GM12892 (cell line): ENCODE data around the gene MIOS.

Source experiments
- DNase-seq: peaks from one replicate; pipeline ENCODE4 v3.0.0; 2011; ENCODE audit not compliant: insufficient read length
- FAIRE-seq: peaks from 2 replicates; lab custom pipeline; 2011; peaks lifted over from hg19 to GRCh38; lab: Jason Lieb, UNC
- POLR2A ChIP-seq: IDR thresholded peaks from 2 replicates; pipeline ENCODE4 v1.6.1; 2011; ENCODE audit warnings: low read depth, low read length, control low read depth
- POLR2AphosphoS5 ChIP-seq: IDR thresholded peaks from 2 replicates; pipeline ENCODE4 v1.6.1; 2011; ENCODE audit warnings: low read depth, low read length, control low read depth
- TAF1 ChIP-seq: IDR thresholded peaks from 2 replicates; pipeline ENCODE4 v1.6.1; 2011; ENCODE audit warnings: low read depth, mild to moderate bottlenecking, control low read depth, low read length, borderline replicate concordance

The MIOS gene

DNA sequence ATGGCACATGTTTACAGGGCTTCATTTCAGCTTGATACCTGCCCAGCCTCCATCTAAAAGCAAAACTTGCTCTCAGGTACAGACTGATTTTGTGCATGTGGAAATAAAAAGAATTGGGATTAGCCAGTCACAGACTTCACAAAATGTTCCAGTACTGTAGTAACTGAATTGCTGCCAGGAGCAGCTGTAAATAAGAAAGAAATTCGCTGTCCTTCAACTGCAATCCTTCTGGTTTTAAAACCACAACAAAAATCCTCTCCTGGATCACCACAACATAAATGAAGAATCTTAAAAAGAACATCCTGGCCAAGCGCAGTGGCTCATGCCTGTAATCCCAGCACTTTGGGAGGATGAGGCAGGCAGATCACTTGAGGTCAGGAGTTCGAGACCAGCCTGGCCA lies 3.9 kb upstream of the MIOS start:
- no peak for FAIRE-seq
- TF ChIP-seq POLR2AphosphoS5 (no peak), TAF1 (no peak), POLR2A (no peak)
- DNase-seq, result no peak

DNA sequence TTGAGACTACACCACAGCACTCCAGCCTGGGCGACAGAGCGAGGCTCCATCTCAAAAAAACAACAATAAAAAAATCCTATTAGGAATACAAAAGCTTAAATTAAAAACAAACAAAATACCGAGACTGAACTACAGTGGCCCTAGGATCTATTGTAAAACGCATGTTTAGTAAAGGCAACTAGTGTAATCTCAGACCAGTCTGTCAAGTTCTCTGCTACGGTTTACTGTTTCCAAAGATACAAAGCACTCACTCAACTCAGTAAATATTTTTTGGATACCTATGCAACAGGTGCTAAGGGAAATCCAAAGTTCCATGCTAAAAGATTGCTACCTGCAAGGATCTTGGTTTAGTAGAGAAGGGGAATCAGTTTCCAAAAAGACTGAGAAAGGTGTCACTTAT lies 3.4 kb upstream of the MIOS start:
- no peak for TF ChIP-seq POLR2A
- no peak for TF ChIP-seq TAF1
- no peak for TF ChIP-seq POLR2AphosphoS5
- no peak for DNase-seq
- no peak for FAIRE-seq

DNA sequence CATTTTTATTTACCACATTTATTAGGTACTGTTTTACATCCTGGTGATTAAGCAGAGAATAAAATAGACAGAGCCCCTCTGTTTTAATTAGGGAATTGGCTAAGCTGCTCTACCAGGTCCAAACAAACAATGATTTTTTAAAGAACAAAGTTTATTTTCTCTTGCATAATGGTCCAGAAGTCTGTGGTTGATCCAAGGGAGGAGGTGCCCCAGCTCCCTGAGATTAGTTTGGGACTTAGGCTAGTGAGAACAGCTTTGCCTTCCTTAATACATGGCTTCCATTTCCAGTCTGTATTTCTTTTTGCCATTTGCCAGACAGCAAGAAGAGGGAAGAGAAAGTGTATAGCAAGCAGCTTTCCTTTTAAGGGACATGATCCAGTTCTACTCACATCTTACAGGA lies 2.9 kb upstream of the MIOS start:
- TF ChIP-seq POLR2AphosphoS5, result no peak
- TF ChIP-seq POLR2A, result no peak
- no peak for TF ChIP-seq TAF1
- FAIRE-seq (no peak), DNase-seq (no peak)

DNA sequence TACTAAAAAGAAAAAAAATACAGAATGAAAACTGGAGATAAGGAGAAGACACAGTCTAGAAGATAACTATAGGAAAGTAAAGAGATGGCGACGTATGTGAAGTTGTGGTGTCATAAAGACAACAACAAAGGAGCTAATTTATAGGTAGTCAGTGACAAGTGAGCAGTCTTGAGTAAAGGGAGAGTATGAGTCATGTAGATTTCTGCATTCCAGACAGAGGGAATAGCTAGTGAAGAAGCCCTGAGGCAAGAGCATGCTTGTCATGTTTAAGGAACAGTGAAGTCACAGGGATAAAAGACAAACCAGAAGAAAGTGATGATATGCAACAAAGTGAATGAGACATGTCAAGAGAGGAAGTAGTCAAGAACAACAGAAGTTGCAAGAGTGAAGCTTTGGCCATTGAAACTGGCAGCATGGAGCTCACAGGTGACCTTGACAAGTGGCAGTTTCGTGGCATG lies 2.3 kb upstream of the MIOS start:
- TF ChIP-seq POLR2A, result no peak
- TF ChIP-seq POLR2AphosphoS5, result no peak
- TF ChIP-seq TAF1, result no peak
- FAIRE-seq, result no peak
- DNase-seq, result no peak

DNA sequence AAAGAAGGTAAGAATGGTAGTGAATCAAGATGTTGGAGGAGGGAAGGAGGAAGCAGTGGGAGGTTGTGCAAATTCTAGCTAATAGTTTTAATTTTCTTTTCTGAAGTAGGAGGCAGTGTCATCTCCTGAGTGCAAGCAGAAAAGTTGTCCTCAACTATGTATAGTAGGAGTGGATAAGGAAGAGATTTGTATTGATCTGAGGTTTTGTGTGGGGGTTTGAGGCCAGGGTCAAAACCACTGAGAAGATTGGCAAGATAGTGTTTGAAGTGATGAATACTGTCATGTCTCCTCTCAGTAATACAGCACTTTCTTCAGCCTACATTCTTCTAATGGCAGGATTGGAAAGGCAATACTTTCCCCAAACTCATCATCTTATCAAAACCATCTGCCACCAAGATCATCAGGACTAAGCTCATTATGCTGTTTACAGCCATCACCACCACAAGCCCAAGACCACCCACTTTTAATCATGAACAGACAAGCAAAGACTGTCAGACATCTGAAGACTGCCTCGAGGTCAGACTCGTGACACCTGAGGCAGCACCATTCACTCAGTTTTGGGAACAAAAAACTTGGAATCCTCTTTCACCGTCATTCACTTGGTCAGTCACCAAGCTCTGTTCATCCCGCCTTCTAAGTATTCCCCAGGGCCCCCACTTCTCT lies 1.5 kb upstream of the MIOS start:
- FAIRE-seq (no peak), DNase-seq (no peak)
- TF ChIP-seq TAF1 (no peak), POLR2A (no peak), POLR2AphosphoS5 (no peak)

DNA sequence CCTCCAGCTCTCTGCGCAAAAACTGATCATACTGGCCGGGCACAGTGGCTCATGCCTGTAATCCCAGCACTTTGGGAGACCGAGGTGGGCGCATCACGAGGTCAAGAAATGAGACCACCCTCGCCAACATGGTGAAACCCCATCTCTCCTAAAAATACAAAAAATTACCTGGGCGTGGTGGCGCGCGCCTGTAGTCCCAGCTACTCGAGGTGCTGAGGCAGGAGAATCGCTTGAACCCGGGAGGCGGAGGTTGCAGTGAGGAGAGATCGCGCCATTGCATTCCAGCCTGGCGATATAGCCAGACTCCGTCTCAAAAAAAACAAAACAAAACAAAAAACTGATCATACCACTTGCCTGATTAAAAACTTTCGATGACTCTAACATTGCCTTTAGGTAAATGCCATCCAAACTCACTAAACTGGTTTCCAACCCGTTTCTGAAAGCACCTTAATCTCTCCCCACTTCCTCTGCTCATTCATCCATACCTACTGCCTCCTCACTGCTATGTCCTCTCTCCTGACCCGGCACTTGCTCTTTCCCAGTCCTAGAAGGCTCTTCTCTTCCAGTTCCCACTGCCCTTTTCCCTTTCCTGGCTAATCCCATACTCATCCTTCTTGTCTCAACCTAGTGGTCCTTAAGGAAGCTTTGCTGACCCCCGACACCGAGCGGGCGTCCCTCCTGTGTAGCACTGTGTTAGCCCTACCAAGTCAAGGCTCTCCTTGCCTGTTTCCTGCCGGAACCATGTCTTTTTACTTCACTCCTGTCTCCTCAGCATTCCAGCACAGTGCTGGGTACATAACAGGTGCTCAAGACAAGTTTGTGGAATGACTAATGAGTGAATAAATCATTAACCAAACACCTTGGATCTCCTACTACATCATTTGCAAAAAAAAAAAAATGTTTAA lies 686 bp upstream of the MIOS start:
- TF ChIP-seq POLR2A, result no peak
- TF ChIP-seq POLR2AphosphoS5, result no peak
- TF ChIP-seq TAF1, result no peak
- DNase-seq (no peak), FAIRE-seq (no peak)

DNA sequence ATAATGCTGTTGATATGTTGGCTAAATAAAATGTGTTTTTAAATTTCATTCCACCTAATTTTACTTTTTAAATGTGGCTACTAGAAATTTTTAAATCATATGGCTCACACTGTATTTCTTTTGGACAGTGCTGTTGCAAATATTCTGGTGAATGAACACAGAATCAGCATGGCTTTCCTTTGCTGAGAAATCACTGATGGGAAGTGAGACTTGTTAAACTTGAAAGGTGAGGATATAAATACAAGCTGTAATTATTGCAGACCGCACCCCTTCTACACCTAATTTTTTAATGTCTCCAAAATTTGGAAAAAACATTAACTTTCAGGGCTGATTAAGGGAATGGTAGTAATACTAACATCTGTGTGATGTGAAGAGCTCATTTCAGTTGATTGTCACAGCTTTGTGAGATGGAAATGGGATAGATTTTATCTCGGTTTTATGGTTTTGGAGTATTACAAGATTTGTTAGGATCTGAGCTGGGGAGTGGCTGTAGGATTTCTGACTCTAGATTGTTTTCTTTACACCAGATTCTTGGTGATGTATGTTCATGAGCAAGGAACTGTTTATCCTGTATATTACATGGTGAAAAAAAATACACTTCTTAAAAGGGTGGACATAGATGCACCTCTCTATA lies 1.3 kb downstream of the MIOS start:
- FAIRE-seq (no peak), DNase-seq (no peak)
- TF ChIP-seq POLR2A, result no peak
- no peak for TF ChIP-seq POLR2AphosphoS5
- no peak for TF ChIP-seq TAF1

DNA sequence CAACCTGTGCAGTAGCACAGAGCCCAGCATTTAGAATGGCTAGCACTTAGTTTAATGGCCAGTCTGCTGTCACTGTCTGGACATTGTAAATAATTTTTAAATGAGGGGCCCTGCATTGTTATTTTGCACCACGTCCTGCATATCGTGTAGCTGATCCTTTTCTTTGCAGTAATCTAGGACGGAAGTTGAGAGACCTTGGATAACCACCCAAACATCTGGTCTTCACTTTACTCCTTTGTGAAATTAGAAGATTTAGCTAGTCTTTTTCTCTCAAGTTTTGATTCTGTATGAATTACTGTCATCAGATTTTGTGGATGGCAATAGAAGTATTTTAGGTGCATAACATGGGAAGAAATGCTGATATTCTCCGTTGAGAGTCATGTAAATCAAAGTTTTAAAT lies 1.9 kb downstream of the MIOS start:
- DNase-seq (no peak), FAIRE-seq (no peak)
- TF ChIP-seq POLR2AphosphoS5 (no peak; the same call in 1 of the 2 replicates), TAF1 (no peak), POLR2A (no peak)

DNA sequence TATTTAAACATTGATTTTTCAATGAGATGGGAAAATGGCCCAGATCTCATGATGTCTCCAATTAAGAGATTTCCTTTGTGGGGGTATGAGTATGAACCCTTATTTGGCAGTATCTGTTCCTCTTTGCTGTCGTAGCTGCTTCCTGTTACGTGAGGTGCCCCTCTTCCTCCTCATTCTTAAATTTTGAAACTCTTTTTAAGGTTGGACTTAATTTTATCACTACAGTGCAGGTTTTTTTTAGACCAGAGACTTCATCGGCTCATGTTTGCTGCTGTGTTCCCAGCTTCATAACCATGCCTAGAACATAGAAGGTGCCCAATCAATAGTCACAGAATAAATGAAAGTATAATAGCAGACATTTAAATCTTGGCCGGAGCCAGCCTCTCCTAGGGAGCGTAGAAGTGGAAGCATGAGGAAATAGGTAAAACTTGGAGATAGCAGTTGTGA lies 2.4 kb downstream of the MIOS start:
- peak; percentile 75 for FAIRE-seq
- TF ChIP-seq POLR2AphosphoS5 (0 out of 2 replicates have a peak, but pooled peaks have one; percentile 12), TAF1 (no peak)
- no peak for DNase-seq

DNA sequence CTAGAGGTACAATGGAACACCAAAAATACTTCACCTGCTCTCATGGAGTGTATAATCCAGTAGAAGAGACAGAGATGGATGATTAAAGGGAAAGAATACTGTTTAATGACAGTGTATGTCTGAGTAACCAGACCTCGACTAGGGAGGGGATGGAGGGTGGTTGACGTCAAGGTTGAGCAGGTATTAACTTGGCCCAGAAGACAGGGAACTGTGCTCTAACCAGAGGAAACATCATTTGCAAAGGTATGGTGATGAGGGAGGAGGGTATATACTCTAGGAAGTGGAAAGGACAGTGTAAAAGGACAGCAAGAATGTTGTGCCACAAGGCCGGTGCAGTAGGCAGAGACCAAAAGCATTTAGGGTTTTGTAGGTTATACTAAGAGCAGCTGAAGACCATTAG lies 2.9 kb downstream of the MIOS start:
- DNase-seq (no peak), FAIRE-seq (peak; percentile 83)
- no peak for TF ChIP-seq TAF1
- peak; percentile 55; the same call in 1 of the 2 replicates for TF ChIP-seq POLR2AphosphoS5
- TF ChIP-seq POLR2A, result peak; percentile 51

DNA sequence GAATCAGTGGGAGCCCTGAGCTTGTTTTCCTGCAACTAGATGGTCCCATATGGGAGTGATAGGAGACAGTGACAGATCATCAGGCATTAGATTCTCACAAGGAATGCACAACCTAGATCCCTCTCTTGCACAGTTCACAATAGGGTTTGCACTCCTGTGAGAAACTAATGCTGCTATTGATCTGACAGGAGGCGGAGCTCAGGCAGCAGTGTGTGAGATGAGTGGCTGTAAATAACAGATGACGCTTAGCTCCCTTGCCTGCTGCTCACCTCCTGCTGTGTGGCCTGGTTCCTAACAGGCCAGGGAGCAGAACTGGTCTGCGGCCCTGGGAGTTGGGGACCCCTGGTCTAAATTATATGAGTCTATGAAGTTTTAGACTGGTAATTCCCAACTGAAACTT lies 3.9 kb downstream of the MIOS start:
- TF ChIP-seq POLR2AphosphoS5 (no peak), TAF1 (no peak), POLR2A (0 out of 2 replicates have a peak, but pooled peaks have one; percentile 20)
- FAIRE-seq (peak; percentile 33), DNase-seq (no peak)

DNA sequence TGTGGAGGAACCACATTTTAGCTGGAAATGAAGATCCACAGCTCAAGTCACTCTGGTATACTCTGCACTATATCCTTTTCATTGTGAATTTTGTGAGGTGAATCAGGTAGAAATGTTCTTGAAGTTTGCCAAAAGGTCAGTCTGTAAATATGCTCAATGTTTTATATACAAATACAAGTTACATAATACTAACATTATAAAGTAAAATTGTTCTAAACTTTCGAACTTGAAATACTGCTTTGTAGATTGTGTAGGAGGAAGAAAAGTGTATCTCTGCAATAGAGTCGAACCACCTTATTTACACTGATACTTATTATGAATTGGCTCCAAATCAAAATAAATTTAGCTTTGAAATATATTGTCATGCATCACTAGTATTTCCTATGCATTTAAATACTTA lies 7.0 kb downstream of the MIOS start:
- FAIRE-seq, result no peak

More for the DNA sequence above, 7.0 kb downstream of the MIOS start:
- no peak for DNase-seq
- TF ChIP-seq POLR2AphosphoS5, result no peak
- TF ChIP-seq TAF1, result no peak
- no peak for TF ChIP-seq POLR2A
